Common myeloid progenitor, CD34-positive (primary cell): Measurements from ENCODE around the gene PTPRD.

Source experiments
- CTCF ChIA-PET: fragments of 350-600 bp; sonication (Branson Sonifier 250); formaldehyde crosslinking; loops from one replicate; lab custom pipeline; 2021; ENCODE audit warnings: antibody characterized with exemption; lab: Charles Lee
- POLR2A ChIA-PET: fragments of 350-600 bp; sonication (Branson Sonifier 250); formaldehyde crosslinking; loops from one replicate; lab custom pipeline; 2021; ENCODE audit warnings: antibody characterized with exemption; lab: Charles Lee
- DNase-seq, 3 donors: peaks; one replicate each; pipeline versions ENCODE4 v3.0.0 to v3.0.0-alpha.2; 2013
- H3K27ac ChIP-seq, 2 experiments: 1 replicate in 1 of 2; 2 replicates in 1 of 2; pipeline ENCODE4 v1.7.0; 2013; ENCODE audit warnings: inconsistent platforms in 2 of 2, low read length in 2 of 2, mild to moderate bottlenecking in 2 of 2, low read depth in 1 of 2, moderate library complexity in 1 of 2; ENCODE audit not compliant: severe bottlenecking in 2 of 2, insufficient read depth in 1 of 2, poor library complexity in 1 of 2
- H3K27me3 ChIP-seq, 5 experiments: replicated peaks in 2 of 5; 1 replicate in 3 of 5; 2 replicates in 2 of 5; pipeline versions ENCODE4 v1.6.1 to v1.7.0; 2013; ENCODE audit warnings: low read length in 4 of 5, mild to moderate bottlenecking in 2 of 5, moderate library complexity in 2 of 5, inconsistent platforms in 1 of 5; ENCODE audit not compliant: insufficient read depth in 5 of 5, control insufficient read depth in 4 of 5
- H3K36me3 ChIP-seq, 4 experiments: 1 replicate in 2 of 4; 2 replicates in 2 of 4; pipeline versions ENCODE4 v1.6.1 to v1.7.0; 2013; ENCODE audit warnings: low read length in 3 of 4, control low read depth in 1 of 4, mild to moderate bottlenecking in 1 of 4; ENCODE audit not compliant: control insufficient read depth in 4 of 4, insufficient read depth in 4 of 4
- H3K4me1 ChIP-seq, 4 experiments: 1 replicate in 3 of 4; 2 replicates in 1 of 4; pipeline versions ENCODE4 v1.6.1 to v1.7.1; 2013; ENCODE audit warnings: low read length in 3 of 4, mild to moderate bottlenecking in 3 of 4, control low read depth in 1 of 4, inconsistent platforms in 1 of 4, moderate library complexity in 1 of 4; ENCODE audit not compliant: control insufficient read depth in 4 of 4, insufficient read depth in 4 of 4; ENCODE audit errors: control extremely low read depth in 1 of 4
- H3K4me3 ChIP-seq, 7 experiments: 1 replicate in 4 of 7; 2 replicates in 3 of 7; pipeline versions ENCODE4 v1.5.1 to v1.7.0; 2013; ENCODE audit warnings: mild to moderate bottlenecking in 7 of 7, low read length in 6 of 7, moderate library complexity in 6 of 7, inconsistent platforms in 2 of 7, low read depth in 2 of 7, control low read depth in 1 of 7; ENCODE audit not compliant: insufficient read depth in 4 of 7, control insufficient read depth in 1 of 7; ENCODE audit errors: extremely low read depth in 1 of 7
- H3K9me3 ChIP-seq, 5 experiments: 1 replicate in 4 of 5; 2 replicates in 1 of 5; pipeline versions ENCODE4 v1.6.1 to v1.7.1; 2013; ENCODE audit warnings: low read length in 4 of 5, mild to moderate bottlenecking in 2 of 5, inconsistent platforms in 1 of 5, low read depth in 1 of 5, moderate library complexity in 1 of 5; ENCODE audit not compliant: control insufficient read depth in 4 of 5, insufficient read depth in 2 of 5; ENCODE audit errors: control extremely low read depth in 1 of 5
- WGBS: methylation state at CpG from one replicate; pipeline ENCODE4 v1.1.5; 2013; ENCODE audit not compliant: insufficient coverage; 5-methylcytosine and 5-hydroxymethylcytosine counted together

The PTPRD gene

GRCh38 chr9:8401961-8402705, 2210.7 kb downstream of the PTPRD start:
- POLR2A ChIA-PET: no interaction called here
- CTCF ChIA-PET: interaction anchor here (1.9 kb wide), 1 partner anchor 15 kb away, joined by 4 read pairs; no protein-coding TSS in a partner anchor
- no peak overlapping the region for H3K27ac ChIP-seq

GRCh38 chr9:8400378-8400777, 2212.4 kb downstream of the PTPRD start:
- no peaks in the 10 kb centered on the region for H3K9me3 ChIP-seq
- ChIA-PET POLR2A (no interaction called here), CTCF (interaction anchor here (1.5 kb wide), 1 partner anchor 25 kb away, joined by 3 read pairs; no protein-coding TSS in a partner anchor)
- 89% methylated on average over 1 of the region's 1 CpG for WGBS
- no peak overlapping the region for H3K27ac ChIP-seq
- no peaks in the 10 kb centered on the region for H3K27me3 ChIP-seq
- DNase-seq: no peak
- no peaks in the 10 kb centered on the region for H3K36me3 ChIP-seq
- peaks cover 0 to 3% (median 0%) of the 10 kb centered on the region in 4 experiments for H3K4me1 ChIP-seq
- H3K4me3 ChIP-seq: no peak overlapping the region

More at GRCh38 chr9:8401961-8402705, 2210.7 kb downstream of the PTPRD start:
- no peaks in the 10 kb centered on the region for H3K27me3 ChIP-seq
- no peaks in the 10 kb centered on the region for H3K9me3 ChIP-seq
- H3K4me1 ChIP-seq: no peaks in the 10 kb centered on the region
- no peak for DNase-seq
- H3K4me3 ChIP-seq: no peak overlapping the region
- no peaks in the 10 kb centered on the region for H3K36me3 ChIP-seq
- no CpG with 5 or more reads among the region's 6 CpGs for WGBS

- Histone ChIP-seq H3K27ac (no peak overlapping the region), H3K4me1 (peaks cover 0 to 3% (median 0%) of the 10 kb centered on the region in 4 experiments), H3K9me3 (no peaks in the 10 kb centered on the region), H3K27me3 (no peaks in the 10 kb centered on the region), H3K36me3 (no peaks in the 10 kb centered on the region), H3K4me3 (no peak overlapping the region)
- ChIA-PET POLR2A (no interaction called here), CTCF (no interaction called here)
- no CpG with 5 or more reads among the region's 4 CpGs for WGBS
- DNase-seq: no peak
Measured at GRCh38 chr9:8395022-8395421, 2217.8 kb downstream of the PTPRD start.

- 100% methylated on average over 1 of the region's 1 CpG for WGBS
- no peaks in the 10 kb centered on the region for H3K9me3 ChIP-seq
- DNase-seq: no peak
- no peak overlapping the region for H3K4me3 ChIP-seq
- no peaks in the 10 kb centered on the region for H3K36me3 ChIP-seq
- no peaks in the 10 kb centered on the region for H3K27me3 ChIP-seq
- CTCF ChIA-PET: no interaction called here
- H3K4me1 ChIP-seq: peaks cover 0 to 3% (median 0%) of the 10 kb centered on the region in 4 experiments
- POLR2A ChIA-PET: no interaction called here
- no peak overlapping the region for H3K27ac ChIP-seq
Measured at GRCh38 chr9:8394341-8394740, 2218.5 kb downstream of the PTPRD start.

GRCh38 chr9:8392866-8393265, 2219.9 kb downstream of the PTPRD start:
- Histone ChIP-seq H3K9me3 (no peaks in the 10 kb centered on the region), H3K4me3 (no peak overlapping the region), H3K4me1 (peaks cover 0 to 3% (median 0%) of the 10 kb centered on the region in 4 experiments), H3K36me3 (no peaks in the 10 kb centered on the region), H3K27me3 (no peaks in the 10 kb centered on the region), H3K27ac (no peak overlapping the region)
- POLR2A ChIA-PET: no interaction called here
- no peak for DNase-seq
- CTCF ChIA-PET: no interaction called here

- no peaks in the 10 kb centered on the region for H3K36me3 ChIP-seq
- H3K27ac ChIP-seq: no peak overlapping the region
- H3K4me1 ChIP-seq: peaks cover 0 to 2% (median 0%) of the 10 kb centered on the region in 4 experiments
- no peaks in the 10 kb centered on the region for H3K9me3 ChIP-seq
- no peak overlapping the region for H3K4me3 ChIP-seq
- ChIA-PET POLR2A (no interaction called here), CTCF (no interaction called here)
- DNase-seq: no peak
- no peaks in the 10 kb centered on the region for H3K27me3 ChIP-seq
Measured at GRCh38 chr9:8391566-8391965, 2221.2 kb downstream of the PTPRD start.

GRCh38 chr9:8391132-8391531, 2221.7 kb downstream of the PTPRD start:
- ChIA-PET POLR2A (no interaction called here), CTCF (no interaction called here)
- 91% methylated on average over 1 of the region's 4 CpGs for WGBS

More at GRCh38 chr9:8391132-8391531, 2221.7 kb downstream of the PTPRD start:
- no peaks in the 10 kb centered on the region for H3K27me3 ChIP-seq
- no peak overlapping the region for H3K4me3 ChIP-seq
- H3K36me3 ChIP-seq: peaks cover 0 to 2% (median 0%) of the 10 kb centered on the region in 4 experiments
- no peak for DNase-seq
- H3K27ac ChIP-seq: no peak overlapping the region
- no peaks in the 10 kb centered on the region for H3K9me3 ChIP-seq
- no peaks in the 10 kb centered on the region for H3K4me1 ChIP-seq
